AG10803 (cell line): ENCODE data around the gene CHI3L1.

ENCODE experiments used
- DNase-seq: peaks from one replicate; pipeline ENCODE4 v3.0.0; 2010; ENCODE audit warnings: low read depth
- H3K4me3 ChIP-seq: 2 replicates; pipeline ENCODE4 v1.5.1; 2011; ENCODE audit warnings: mild to moderate bottlenecking, low read length, control low read depth
- TF ChIP-seq, protein P1 (sequence below): conservative IDR thresholded peaks from 2 replicates; pipeline ENCODE4 v1.5.1; 2011; ENCODE audit warnings: mild to moderate bottlenecking, low read length, control low read depth, inconsistent platforms

The CHI3L1 gene

DNA sequence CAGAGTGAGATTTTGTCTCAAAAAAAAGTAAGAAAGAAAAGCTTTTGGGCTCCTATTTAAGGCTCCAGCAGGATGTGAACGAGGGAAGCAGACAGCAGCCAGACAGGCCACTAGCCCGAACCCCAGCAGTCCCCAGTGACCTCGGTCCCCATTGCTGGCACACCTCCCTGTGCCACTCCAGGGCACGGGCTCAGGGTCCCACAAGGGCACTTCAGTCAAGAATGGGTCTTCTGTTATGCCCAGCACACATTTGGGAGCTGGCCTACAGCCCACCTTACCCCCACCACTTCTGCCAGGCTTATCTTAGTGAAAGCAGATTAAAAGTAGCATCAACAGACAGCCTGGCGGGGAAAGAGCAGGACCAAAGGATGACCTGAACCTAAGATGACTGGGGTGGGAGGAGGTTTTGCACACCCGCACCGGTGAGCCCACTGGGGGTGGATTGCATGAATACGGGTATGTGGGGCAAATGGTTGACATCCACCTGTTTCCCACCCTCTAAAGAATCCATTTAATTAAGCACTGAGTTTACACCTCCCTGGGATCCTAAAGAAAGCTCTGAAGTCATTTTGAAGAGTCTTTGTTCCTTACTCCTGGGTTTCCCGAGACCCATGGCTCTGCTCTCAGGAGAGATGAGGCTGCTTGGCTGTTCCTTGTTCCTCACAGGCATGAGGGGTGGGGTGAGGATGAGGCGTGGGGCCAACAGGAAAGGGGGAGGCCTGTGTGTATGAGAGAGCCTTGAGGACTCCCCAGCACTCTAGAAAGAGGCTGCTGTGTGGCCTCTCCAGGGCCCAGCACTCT lies 4.7 kb downstream of the CHI3L1 start:
- TF ChIP-seq, protein P1, sequence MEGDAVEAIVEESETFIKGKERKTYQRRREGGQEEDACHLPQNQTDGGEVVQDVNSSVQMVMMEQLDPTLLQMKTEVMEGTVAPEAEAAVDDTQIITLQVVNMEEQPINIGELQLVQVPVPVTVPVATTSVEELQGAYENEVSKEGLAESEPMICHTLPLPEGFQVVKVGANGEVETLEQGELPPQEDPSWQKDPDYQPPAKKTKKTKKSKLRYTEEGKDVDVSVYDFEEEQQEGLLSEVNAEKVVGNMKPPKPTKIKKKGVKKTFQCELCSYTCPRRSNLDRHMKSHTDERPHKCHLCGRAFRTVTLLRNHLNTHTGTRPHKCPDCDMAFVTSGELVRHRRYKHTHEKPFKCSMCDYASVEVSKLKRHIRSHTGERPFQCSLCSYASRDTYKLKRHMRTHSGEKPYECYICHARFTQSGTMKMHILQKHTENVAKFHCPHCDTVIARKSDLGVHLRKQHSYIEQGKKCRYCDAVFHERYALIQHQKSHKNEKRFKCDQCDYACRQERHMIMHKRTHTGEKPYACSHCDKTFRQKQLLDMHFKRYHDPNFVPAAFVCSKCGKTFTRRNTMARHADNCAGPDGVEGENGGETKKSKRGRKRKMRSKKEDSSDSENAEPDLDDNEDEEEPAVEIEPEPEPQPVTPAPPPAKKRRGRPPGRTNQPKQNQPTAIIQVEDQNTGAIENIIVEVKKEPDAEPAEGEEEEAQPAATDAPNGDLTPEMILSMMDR, result no peak

GRCh38 chr1:203180611-203181330 lies 5.7 kb downstream of the CHI3L1 start:
- H3K4me3 ChIP-seq, result no peak overlapping the region
- TF ChIP-seq, protein P1, result no peak
- no peak for DNase-seq

More for the DNA sequence above, 4.7 kb downstream of the CHI3L1 start:
- no peak for DNase-seq
- no peak overlapping the region for H3K4me3 ChIP-seq

DNA sequence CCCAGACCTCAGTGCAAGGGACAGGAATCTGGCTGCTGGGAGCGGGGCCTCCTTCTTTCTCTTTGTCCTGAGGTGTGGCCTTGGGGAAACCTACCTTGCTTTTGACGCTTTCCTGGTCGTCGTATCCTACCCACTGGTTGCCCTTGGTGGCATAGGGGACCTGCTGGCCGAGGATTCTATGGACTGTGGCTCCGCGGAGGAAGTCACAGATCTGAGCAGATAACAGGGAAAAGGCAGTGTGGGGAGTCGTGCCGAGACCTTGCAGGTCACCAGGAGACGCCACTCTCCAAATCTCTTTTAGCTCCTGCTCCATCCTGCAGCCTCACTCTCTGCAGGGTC lies 6.9 kb downstream of the CHI3L1 start:
- no peak for DNase-seq
- H3K4me3 ChIP-seq, result no peak overlapping the region

GRCh38 chr1:203178821-203179666 lies 7.5 kb downstream of the CHI3L1 start:
- H3K4me3 ChIP-seq, result no peak overlapping the region
- no peak for DNase-seq
- TF ChIP-seq, protein P1, result no peak

More for the DNA sequence above, 6.9 kb downstream of the CHI3L1 start:
- TF ChIP-seq, protein P1, result no peak

DNA sequence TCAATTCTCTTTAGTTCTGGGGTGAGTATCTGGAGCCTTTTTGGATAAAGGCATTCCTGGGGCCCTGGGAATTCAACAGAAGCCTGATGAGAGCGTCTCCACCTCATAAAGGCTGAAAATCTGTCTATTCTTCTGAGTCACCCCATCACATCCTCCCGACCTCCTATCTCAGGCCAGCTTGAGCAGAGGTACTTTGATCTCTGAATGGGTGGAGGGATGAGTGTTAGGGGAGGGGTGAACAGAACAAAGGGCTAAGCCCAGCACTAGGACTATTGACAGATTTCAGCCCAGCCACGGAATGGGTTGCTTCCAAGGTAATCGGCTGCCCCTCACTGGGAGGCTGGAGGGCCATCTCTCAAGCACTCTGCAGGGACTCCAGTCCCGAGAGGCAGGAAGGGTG lies 8.4 kb downstream of the CHI3L1 start:
- no peak overlapping the region for H3K4me3 ChIP-seq
- TF ChIP-seq, protein P1, result no peak
- no peak for DNase-seq

- DNase-seq, result peak; percentile 50
- TF ChIP-seq, protein P1, result no peak
- no peak overlapping the region for H3K4me3 ChIP-seq
Measured at GRCh38 chr1:203177470-203178039, 8.9 kb downstream of the CHI3L1 start.
